CD4-positive, CD25-positive, alpha-beta regulatory T cell (primary cell): Measurements from ENCODE around the gene ASXL3. TPM values are rescaled to one million over a fixed set of nuclear protein-coding genes. Genes with fewer than 3 reads are reported as not detected.

ENCODE experiments used
- ATAC-seq, 2 donors: fragments of 150-1000 bp; cut with Tn5 transposase; one replicate each; pipeline ENCODE4 v1.10.0; 2021; ENCODE audit warnings: low read depth in 2 of 2, moderate number of reproducible peaks in 2 of 2, moderate library complexity in 1 of 2
- DNase-seq, 3 donors: peaks; one replicate each; pipeline versions ENCODE4 v3.0.0 to v3.0.0-alpha.2; 2012 to 2022; ENCODE audit warnings: mixed read lengths in 1 of 3
- H3K27ac ChIP-seq: one replicate; pipeline ENCODE4 v1.7.0; 2013; ENCODE audit warnings: mild to moderate bottlenecking, low read length; ENCODE audit not compliant: insufficient read depth, poor library complexity, severe bottlenecking
- H3K27me3 ChIP-seq: one replicate; pipeline ENCODE4 v1.7.0; 2013; ENCODE audit warnings: low read length; ENCODE audit not compliant: control insufficient read depth, insufficient read depth
- H3K36me3 ChIP-seq: one replicate; pipeline ENCODE4 v1.7.0; 2013; ENCODE audit warnings: mild to moderate bottlenecking, low read length, moderate library complexity; ENCODE audit not compliant: control insufficient read depth, insufficient read depth
- H3K4me1 ChIP-seq: 2 replicates; pipeline ENCODE4 v1.7.0; 2013; ENCODE audit warnings: mild to moderate bottlenecking, low read length; ENCODE audit not compliant: insufficient read depth, control insufficient read depth, poor library complexity, severe bottlenecking
- H3K4me3 ChIP-seq: one replicate; pipeline ENCODE4 v1.7.0; 2013; ENCODE audit warnings: low read depth, mild to moderate bottlenecking, low read length, moderate library complexity
- H3K9me3 ChIP-seq, 2 experiments: 1 replicate in 1 of 2; 2 replicates in 1 of 2; pipeline ENCODE4 v1.7.0; 2013; ENCODE audit warnings: low read length in 2 of 2, mild to moderate bottlenecking in 1 of 2, moderate library complexity in 1 of 2; ENCODE audit not compliant: control insufficient read depth in 2 of 2
- H3K27ac Mint-ChIP-seq, 3 donors: one replicate each; pipeline ENCODE4 v1.8.0; 2020 to 2022; ENCODE audit warnings: mild to moderate bottlenecking in 3 of 3, mixed read lengths in 3 of 3, moderate library complexity in 2 of 3
- H3K27me3 Mint-ChIP-seq: one replicate; pipeline ENCODE4 v1.8.0; 2022; ENCODE audit warnings: mild to moderate bottlenecking, mixed read lengths
- H3K36me3 Mint-ChIP-seq: one replicate; pipeline ENCODE4 v1.8.0; 2020; ENCODE audit warnings: mixed read lengths
- H3K4me1 Mint-ChIP-seq, 4 donors: one replicate each; pipeline ENCODE4 v1.8.0; 2020 to 2022; ENCODE audit warnings: mixed read lengths in 4 of 4, mild to moderate bottlenecking in 1 of 4
- H3K4me3 Mint-ChIP-seq, 4 donors: one replicate each; pipeline ENCODE4 v1.8.0; 2020 to 2022; ENCODE audit warnings: mild to moderate bottlenecking in 4 of 4, mixed read lengths in 4 of 4, moderate library complexity in 3 of 4
- H3K9me3 Mint-ChIP-seq, 7 donors: one replicate each; pipeline ENCODE4 v1.8.0; 2020 to 2022; ENCODE audit warnings: mixed read lengths in 7 of 7, mild to moderate bottlenecking in 3 of 7, moderate library complexity in 2 of 7
- polyA plus RNA-seq, 4 donors: library from polyadenylated mRNA; unstranded; fragments of 300-500 nt; fragmentation: Illumina TruSeq; gene quantifications; one replicate each; pipeline ENCODE4 v1.2.3, GENCODE V29; 2021
- total RNA-seq: library from RNA; stranded (reverse); gene quantifications from one replicate; pipeline ENCODE4 v1.2.3, GENCODE V29; 2022

The ASXL3 gene
- total RNA-seq, result not detected
- not detected for polyA plus RNA-seq

DNA sequence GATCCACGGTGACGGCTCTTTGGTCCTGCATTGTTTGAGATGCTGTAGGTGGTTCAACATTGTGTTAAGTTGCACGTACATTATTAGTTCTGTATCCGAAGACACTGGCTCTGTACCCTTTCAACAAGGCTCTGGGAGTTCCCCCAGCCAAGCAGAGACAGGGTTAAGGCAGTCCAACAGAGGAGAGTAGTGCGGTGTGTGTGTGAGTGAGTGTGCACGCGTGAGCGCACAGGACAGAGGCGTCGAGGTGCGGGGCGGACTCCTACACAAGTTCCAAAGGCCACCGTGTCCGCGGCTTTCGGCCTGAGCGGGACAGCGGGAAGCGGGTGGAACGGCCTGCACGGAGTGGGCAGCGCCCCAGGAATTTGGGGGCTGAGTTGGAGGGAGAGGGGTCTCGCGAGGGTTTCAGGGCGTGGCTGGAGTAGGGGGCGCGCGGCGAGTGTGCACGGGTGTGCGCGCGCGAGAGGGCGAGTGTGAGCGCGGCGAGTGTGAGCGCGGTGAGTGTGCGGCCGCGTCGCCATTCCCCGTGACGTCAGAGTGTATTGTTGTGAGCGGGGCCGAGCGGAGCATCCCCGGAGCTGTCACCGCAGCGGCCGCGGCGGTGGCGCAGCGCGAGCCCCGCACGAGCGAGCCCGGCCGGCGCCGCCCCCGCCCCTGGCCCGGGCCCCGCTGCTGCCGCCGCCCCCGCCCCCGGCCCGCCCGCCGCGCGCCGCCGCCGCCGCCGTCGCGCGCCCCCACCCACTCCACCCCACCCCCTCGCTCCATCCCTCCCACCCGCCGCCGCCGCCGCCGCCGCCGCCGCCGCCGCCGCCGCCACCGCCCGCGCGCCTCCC, at the start of gene ASXL3:
TSS of gene ASXL3 (plus strand) at position 535 of the 833 bp plus-strand sequence. CDS start 413 bp downstream, outside the sequence.
- H3K4me3 Mint-ChIP-seq, result peak within 1 kb of the TSS in 3 of 4 donors; percentile 15 to 75 (median 52)
- no peak for DNase-seq
- no peak for ATAC-seq

GRCh38 chr18:33532978-33533377, 45.0 kb upstream of the ASXL3 start:
- Histone ChIP-seq H3K4me1 (no peaks in the 10 kb centered on the region), H3K27ac (no peak overlapping the region), H3K36me3 (no peaks in the 10 kb centered on the region), H3K9me3 (no peaks in the 10 kb centered on the region), H3K4me3 (no peak overlapping the region), H3K27me3 (no peaks in the 10 kb centered on the region)
- no peaks in the 10 kb centered on the region for H3K4me1 Mint-ChIP-seq
- DNase-seq (no peak), ATAC-seq (no peak)
- H3K27me3 Mint-ChIP-seq, result no peaks in the 10 kb centered on the region
- no peak overlapping the region for H3K27ac Mint-ChIP-seq
- peaks cover 10 to 42% (median 15%) of the 10 kb centered on the region in 7 donors for H3K9me3 Mint-ChIP-seq
- peak overlapping the region in 1 of 4 donors; percentile 18 for H3K4me3 Mint-ChIP-seq
- no peaks in the 10 kb centered on the region for H3K36me3 Mint-ChIP-seq

More for the DNA sequence above, at the start of gene ASXL3:
- Mint-ChIP-seq H3K4me1 (peaks cover 0 to 3% (median 1%) of the 10 kb centered on the region in 4 donors), H3K27me3 (peaks cover 7% of the 10 kb centered on the region), H3K36me3 (peaks cover 3% of the 10 kb centered on the region), H3K9me3 (peaks cover 0 to 3% (median 0%) of the 10 kb centered on the region in 7 donors), H3K27ac (no peak within 1 kb of the TSS)
- H3K4me1 ChIP-seq, result no peaks in the 10 kb centered on the region
- peaks cover 4% of the 10 kb centered on the region for H3K27me3 ChIP-seq
- H3K4me3 ChIP-seq, result no peak within 1 kb of the TSS
- H3K36me3 ChIP-seq, result no peaks in the 10 kb centered on the region
- no peaks in the 10 kb centered on the region for H3K9me3 ChIP-seq
- no peak within 1 kb of the TSS for H3K27ac ChIP-seq

- Mint-ChIP-seq H3K4me3 (no peak overlapping the region), H3K36me3 (no peaks in the 10 kb centered on the region), H3K9me3 (peaks cover 4 to 37% (median 12%) of the 10 kb centered on the region in 7 donors), H3K27ac (no peak overlapping the region), H3K4me1 (no peaks in the 10 kb centered on the region), H3K27me3 (no peaks in the 10 kb centered on the region)
- H3K9me3 ChIP-seq, result peaks cover 0 to 3% of the 10 kb centered on the region in 2 experiments
- no peaks in the 10 kb centered on the region for H3K4me1 ChIP-seq
- no peak for DNase-seq
- no peak overlapping the region for H3K27ac ChIP-seq
- no peak overlapping the region for H3K4me3 ChIP-seq
- H3K27me3 ChIP-seq, result no peaks in the 10 kb centered on the region
- no peak for ATAC-seq
- H3K36me3 ChIP-seq, result no peaks in the 10 kb centered on the region
These were observed 41.1 kb upstream of the ASXL3 start for GRCh38 chr18:33536904-33537303.

- Mint-ChIP-seq H3K36me3 (no peaks in the 10 kb centered on the region), H3K4me1 (no peaks in the 10 kb centered on the region), H3K9me3 (peaks cover 2 to 30% (median 11%) of the 10 kb centered on the region in 7 donors), H3K27ac (no peak overlapping the region), H3K4me3 (no peak overlapping the region), H3K27me3 (no peaks in the 10 kb centered on the region)
- H3K4me1 ChIP-seq, result no peaks in the 10 kb centered on the region
- ATAC-seq, result no peak
- no peaks in the 10 kb centered on the region for H3K36me3 ChIP-seq
- H3K27me3 ChIP-seq, result no peaks in the 10 kb centered on the region
- DNase-seq, result no peak
- no peak overlapping the region for H3K4me3 ChIP-seq
- no peak overlapping the region for H3K27ac ChIP-seq
- H3K9me3 ChIP-seq, result peaks cover 2 to 3% of the 10 kb centered on the region in 2 experiments
These were observed 39.5 kb upstream of the ASXL3 start for GRCh38 chr18:33538418-33539042.

- H3K27me3 Mint-ChIP-seq, result no peaks in the 10 kb centered on the region
- no peaks in the 10 kb centered on the region for H3K36me3 Mint-ChIP-seq
- no peaks in the 10 kb centered on the region for H3K4me1 Mint-ChIP-seq
- no peak overlapping the region for H3K27ac Mint-ChIP-seq
- DNase-seq (no peak), ATAC-seq (no peak)
- no peaks in the 10 kb centered on the region for H3K36me3 ChIP-seq
- no peaks in the 10 kb centered on the region for H3K27me3 ChIP-seq
- H3K4me1 ChIP-seq, result no peaks in the 10 kb centered on the region
- H3K4me3 ChIP-seq, result no peak overlapping the region
- H3K9me3 Mint-ChIP-seq, result peaks cover 2 to 19% (median 11%) of the 10 kb centered on the region in 7 donors
- no peak overlapping the region for H3K4me3 Mint-ChIP-seq
- no peak overlapping the region for H3K27ac ChIP-seq
- H3K9me3 ChIP-seq, result peaks cover 2 to 3% of the 10 kb centered on the region in 2 experiments
These were observed 37.6 kb upstream of the ASXL3 start for GRCh38 chr18:33540392-33540791.

- no peaks in the 10 kb centered on the region for H3K27me3 Mint-ChIP-seq
- peaks cover 4 to 15% (median 10%) of the 10 kb centered on the region in 7 donors for H3K9me3 Mint-ChIP-seq
- Histone ChIP-seq H3K4me3 (no peak overlapping the region), H3K36me3 (no peaks in the 10 kb centered on the region), H3K4me1 (no peaks in the 10 kb centered on the region), H3K27ac (no peak overlapping the region), H3K27me3 (no peaks in the 10 kb centered on the region), H3K9me3 (peaks cover 2 to 3% of the 10 kb centered on the region in 2 experiments)
- H3K27ac Mint-ChIP-seq, result no peak overlapping the region
- DNase-seq (no peak), ATAC-seq (no peak)
- no peaks in the 10 kb centered on the region for H3K36me3 Mint-ChIP-seq
- H3K4me3 Mint-ChIP-seq, result no peak overlapping the region
- no peaks in the 10 kb centered on the region for H3K4me1 Mint-ChIP-seq
These were observed 36.7 kb upstream of the ASXL3 start for GRCh38 chr18:33541316-33541715.

- H3K4me1 ChIP-seq, result no peaks in the 10 kb centered on the region
- H3K27ac ChIP-seq, result no peak overlapping the region
- H3K36me3 Mint-ChIP-seq, result no peaks in the 10 kb centered on the region
- H3K27ac Mint-ChIP-seq, result no peak overlapping the region
- DNase-seq (no peak), ATAC-seq (no peak)
- no peaks in the 10 kb centered on the region for H3K36me3 ChIP-seq
- no peak overlapping the region for H3K4me3 Mint-ChIP-seq
- H3K4me3 ChIP-seq, result no peak overlapping the region
- no peaks in the 10 kb centered on the region for H3K27me3 ChIP-seq
- H3K9me3 ChIP-seq, result no peaks in the 10 kb centered on the region
- peaks cover 0 to 13% (median 3%) of the 10 kb centered on the region in 7 donors for H3K9me3 Mint-ChIP-seq
- peaks cover 0 to 4% (median 0%) of the 10 kb centered on the region in 4 donors for H3K4me1 Mint-ChIP-seq
- no peaks in the 10 kb centered on the region for H3K27me3 Mint-ChIP-seq
These were observed 21.2 kb upstream of the ASXL3 start for GRCh38 chr18:33556846-33557245.
